Hematopoietic multipotent progenitor cell treated with erythropoietin and hydrocortisone succinate and interleukin-3 and kit ligand, for 8 days (in vitro differentiated cells): Measurements from ENCODE around the gene CATSPERB.
"Not testable (repeated sequence)": the region's sequence is repeated elsewhere in the genome, so short reads cannot be mapped to it uniquely, and the experiment has no call there.

Experiments used
- DNase-seq: peaks from one replicate; pipeline ENCODE4 v3.0.0-alpha.2; 2015

CATSPERB gene

GRCh38 chr14:91732859-91733477 is 1.1 kb upstream of the CATSPERB start:
- no peak for DNase-seq

- no peak for DNase-seq
These were observed 553 bp upstream of the CATSPERB start for GRCh38 chr14:91732439-91732838.

- no peak for DNase-seq
These were observed 868 bp downstream of the CATSPERB start for GRCh38 chr14:91731018-91731417.

- DNase-seq = no peak
These were observed 2.1 kb downstream of the CATSPERB start for GRCh38 chr14:91729756-91730155.

GRCh38 chr14:91728616-91729183 is 3.2 kb downstream of the CATSPERB start:
- DNase-seq = no peak

- DNase-seq = no peak
These were observed 4.8 kb downstream of the CATSPERB start for GRCh38 chr14:91727121-91727520.

GRCh38 chr14:91723501-91723900 is 8.4 kb downstream of the CATSPERB start:
- DNase-seq = no peak

GRCh38 chr14:91722386-91722785 is 9.5 kb downstream of the CATSPERB start:
- DNase-seq = no peak

- no peak for DNase-seq
These were observed 12.0 kb downstream of the CATSPERB start for GRCh38 chr14:91719839-91720238.

- no peak for DNase-seq
These were observed 14.9 kb downstream of the CATSPERB start for GRCh38 chr14:91716999-91717398.

- DNase-seq = no peak
These were observed 17.1 kb downstream of the CATSPERB start for GRCh38 chr14:91714805-91715204.

GRCh38 chr14:91708795-91709194 is 23.1 kb downstream of the CATSPERB start:
- DNase-seq = no peak

- no peak for DNase-seq
These were observed 24.9 kb downstream of the CATSPERB start for GRCh38 chr14:91706996-91707395.

- DNase-seq = no peak
These were observed 37.2 kb downstream of the CATSPERB start for GRCh38 chr14:91694643-91695042.

- DNase-seq = no peak
These were observed 38.5 kb downstream of the CATSPERB start for GRCh38 chr14:91693346-91693745.

- no peak for DNase-seq
These were observed 39.8 kb downstream of the CATSPERB start for GRCh38 chr14:91692075-91692474.

- no peak for DNase-seq
These were observed 42.3 kb downstream of the CATSPERB start for GRCh38 chr14:91689608-91690007.

GRCh38 chr14:91687436-91687835 is 44.5 kb downstream of the CATSPERB start:
- not testable (repeated sequence) for DNase-seq

GRCh38 chr14:91685600-91685999 is 46.3 kb downstream of the CATSPERB start:
- DNase-seq = no peak

- DNase-seq = no peak
These were observed 49.9 kb downstream of the CATSPERB start for GRCh38 chr14:91681893-91682563.

GRCh38 chr14:91681118-91681517 is 50.8 kb downstream of the CATSPERB start:
- DNase-seq = no peak

- no peak for DNase-seq
These were observed 52.6 kb downstream of the CATSPERB start for GRCh38 chr14:91679273-91679672.

GRCh38 chr14:91677687-91678086 is 54.2 kb downstream of the CATSPERB start:
- not testable (repeated sequence) for DNase-seq

GRCh38 chr14:91674911-91675310 is 57.0 kb downstream of the CATSPERB start:
- no peak for DNase-seq

GRCh38 chr14:91669867-91670266 is 62.0 kb downstream of the CATSPERB start:
- DNase-seq = no peak
